Activated B cell treated with CpG ODN at 0.5 μM for 24 hours (primary cell): ENCODE results near the gene LRRFIP2. TPM values are rescaled to one million over a fixed set of nuclear protein-coding genes. Genes with fewer than 3 reads are reported as not detected.

ENCODE experiments used
- ATAC-seq: fragments of 200-7000 bp; cut with Tn5 transposase; one replicate; pipeline ENCODE4 v1.10.0; 2021; ENCODE audit warnings: low read depth, mild to moderate bottlenecking, moderate library complexity
- CTCF ChIA-PET: fragments of 350-600 bp; sonication (Branson Sonifier 250); formaldehyde crosslinking; loops from one replicate; lab custom pipeline; 2021; ENCODE audit warnings: antibody characterized with exemption; lab: Charles Lee
- POLR2A ChIA-PET: fragments of 350-600 bp; sonication (Branson Sonifier 250); formaldehyde crosslinking; loops from one replicate; lab custom pipeline; 2021; ENCODE audit warnings: antibody characterized with exemption; lab: Charles Lee
- DNase-seq: peaks from one replicate; pipeline ENCODE4 v3.0.0; 2022
- H3K27ac Mint-ChIP-seq: one replicate; pipeline ENCODE4 v1.8.0; 2020; ENCODE audit warnings: mixed read lengths
- H3K27me3 Mint-ChIP-seq: one replicate; pipeline ENCODE4 v1.8.0; 2021; ENCODE audit warnings: mixed read lengths
- H3K36me3 Mint-ChIP-seq: one replicate; pipeline ENCODE4 v1.8.0; 2021; ENCODE audit warnings: low read depth, mixed read lengths
- H3K4me1 Mint-ChIP-seq: one replicate; pipeline ENCODE4 v1.8.0; 2021; ENCODE audit warnings: mixed read lengths
- H3K4me3 Mint-ChIP-seq: one replicate; pipeline ENCODE4 v1.8.0; 2020; ENCODE audit warnings: mild to moderate bottlenecking, mixed read lengths
- H3K9me3 Mint-ChIP-seq: one replicate; pipeline ENCODE4 v1.8.0; 2020; ENCODE audit warnings: mixed read lengths
- CTCF ChIP-seq: fragments of 200-600 bp; IDR thresholded peaks from one replicate; pipeline ENCODE4 v1.8.0; 2022; ENCODE audit warnings: antibody characterized with exemption, mild to moderate bottlenecking
- intact Hi-C: fragments of 100-400 bp; cut with micrococcal nuclease; formaldehyde crosslinking; loops from one replicate; pipeline ENCODE4 v1.15.1; 2024
- total RNA-seq: library from RNA; stranded (reverse); gene quantifications from 2 replicates; pipeline ENCODE4 v1.2.3, GENCODE V29; 2022

The LRRFIP2 gene
- total RNA-seq, 1 donor from 2014 or later: 33.9 TPM

DNA sequence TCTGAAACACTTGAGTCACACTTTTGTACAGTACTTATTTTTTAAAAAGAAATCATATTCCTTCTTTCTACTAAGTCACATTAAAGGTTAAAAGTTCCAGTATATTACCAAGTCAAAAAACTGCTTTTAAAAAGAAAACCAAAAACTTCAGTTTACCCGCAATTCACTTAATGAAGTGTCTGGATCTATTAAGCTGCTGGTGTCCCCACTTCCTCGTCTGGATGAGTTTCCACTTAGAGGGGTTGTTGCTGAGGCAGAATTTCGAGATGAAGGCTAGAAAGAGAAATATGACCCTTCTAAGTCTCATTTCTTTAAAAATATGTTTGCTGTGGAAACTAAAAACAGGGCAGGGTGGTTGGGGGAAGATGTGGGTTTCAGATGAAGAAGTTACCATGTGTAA is 79.7 kb downstream of the LRRFIP2 start:
- Mint-ChIP-seq H3K9me3 (no peaks in the 10 kb centered on the region), H3K36me3 (peaks cover 40% of the 10 kb centered on the region), H3K27ac (no peak overlapping the region), H3K4me1 (no peaks in the 10 kb centered on the region), H3K27me3 (no peaks in the 10 kb centered on the region), H3K4me3 (no peak overlapping the region)
- TF ChIP-seq CTCF: no peak
- ChIA-PET CTCF (no interaction called here), POLR2A (interaction anchor here (0.6 kb wide), 1 partner anchor 1829 kb away, joined by 3 read pairs; no protein-coding TSS in a partner anchor)
- intact Hi-C loops: no loop called here
- ATAC-seq (no peak), DNase-seq (no peak)

DNA sequence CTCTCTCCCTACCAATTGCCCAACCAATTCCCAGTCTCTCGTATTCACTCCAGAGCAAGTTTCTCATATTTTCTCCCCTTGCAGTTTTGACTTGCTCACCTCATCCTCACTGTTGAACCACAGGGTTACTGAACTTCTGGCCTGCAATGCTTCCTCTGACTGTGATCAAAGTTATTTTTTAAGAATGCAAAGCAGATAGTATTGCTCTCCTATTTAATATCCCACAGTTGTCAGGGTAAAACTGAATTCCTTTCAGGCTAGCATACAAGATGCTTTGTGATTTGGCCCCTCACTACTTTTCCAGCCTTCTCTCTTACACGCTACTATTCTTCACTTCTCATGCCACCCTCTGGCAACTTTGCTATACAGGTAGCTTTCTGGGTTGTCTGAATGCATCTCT is 80.9 kb downstream of the LRRFIP2 start:
- TF ChIP-seq CTCF: no peak
- H3K4me3 Mint-ChIP-seq: no peak overlapping the region
- no peak overlapping the region for H3K27ac Mint-ChIP-seq
- POLR2A ChIA-PET: no interaction called here
- no peak for ATAC-seq
- DNase-seq: no peak
- CTCF ChIA-PET: no interaction called here
- intact Hi-C loops: no loop called here
- no peaks in the 10 kb centered on the region for H3K9me3 Mint-ChIP-seq
- H3K36me3 Mint-ChIP-seq: peaks cover 44% of the 10 kb centered on the region
- no peaks in the 10 kb centered on the region for H3K27me3 Mint-ChIP-seq
- H3K4me1 Mint-ChIP-seq: no peaks in the 10 kb centered on the region

DNA sequence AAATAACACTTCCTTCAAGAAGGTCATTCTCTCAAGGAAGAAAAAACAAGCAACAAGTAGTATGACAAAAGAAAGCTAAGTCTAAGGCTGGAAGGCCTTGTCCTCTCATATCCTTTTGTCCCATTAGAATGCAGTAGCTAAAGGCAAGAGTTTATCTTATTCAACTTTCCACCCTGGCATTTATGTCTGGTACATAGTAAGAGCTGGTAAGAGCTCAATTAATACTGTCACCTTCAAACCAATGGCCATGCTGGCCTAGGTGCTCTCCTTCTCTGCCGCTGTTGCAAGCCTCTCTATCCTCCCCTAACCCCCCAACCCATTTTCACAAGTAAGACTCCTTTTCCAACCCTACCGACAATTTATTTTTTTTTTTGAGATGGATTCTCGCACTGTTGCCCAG is 81.9 kb downstream of the LRRFIP2 start:
- no peak for ATAC-seq
- CTCF ChIA-PET: no interaction called here
- POLR2A ChIA-PET: no interaction called here

GRCh38 chr3:37087870-37088269 is 86.5 kb downstream of the LRRFIP2 start:
- DNase-seq: no peak
- H3K4me3 Mint-ChIP-seq: no peak overlapping the region
- intact Hi-C loops: no loop called here
- no peaks in the 10 kb centered on the region for H3K9me3 Mint-ChIP-seq
- no peak overlapping the region for H3K27ac Mint-ChIP-seq
- no peak for ATAC-seq
- H3K4me1 Mint-ChIP-seq: no peaks in the 10 kb centered on the region
- ChIA-PET POLR2A (no interaction called here), CTCF (no interaction called here)
- no peak for TF ChIP-seq CTCF
- H3K27me3 Mint-ChIP-seq: no peaks in the 10 kb centered on the region
- H3K36me3 Mint-ChIP-seq: peaks cover 59% of the 10 kb centered on the region

More for the DNA sequence above, 81.9 kb downstream of the LRRFIP2 start:
- intact Hi-C loops: no loop called here
- Mint-ChIP-seq H3K27me3 (no peaks in the 10 kb centered on the region), H3K36me3 (peaks cover 51% of the 10 kb centered on the region), H3K27ac (no peak overlapping the region), H3K4me3 (no peak overlapping the region), H3K4me1 (no peaks in the 10 kb centered on the region), H3K9me3 (no peaks in the 10 kb centered on the region)
- no peak for DNase-seq
- TF ChIP-seq CTCF: no peak

DNA sequence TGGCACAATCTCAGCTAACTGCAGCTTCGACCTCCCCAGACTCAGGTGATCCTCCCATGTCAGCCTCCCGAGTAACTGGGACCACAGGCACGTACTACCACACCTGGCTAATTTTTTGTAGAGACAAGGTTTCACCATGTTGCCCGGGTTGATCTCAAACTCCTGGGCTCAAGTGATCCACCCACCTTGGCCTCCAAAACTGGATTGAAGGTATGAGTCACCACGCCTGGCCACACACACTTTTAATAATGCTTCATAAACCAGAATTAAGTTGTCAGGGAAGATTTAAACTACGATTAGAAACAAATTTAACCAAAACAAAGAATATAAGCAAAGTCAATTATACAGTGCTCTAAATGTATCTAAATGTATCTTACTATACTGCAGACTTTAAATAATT is 87.5 kb downstream of the LRRFIP2 start:
- CTCF ChIA-PET: no interaction called here
- intact Hi-C loops: no loop called here
- POLR2A ChIA-PET: no interaction called here
- ATAC-seq: no peak
- no peak for TF ChIP-seq CTCF
- DNase-seq: no peak
- no peak overlapping the region for H3K27ac Mint-ChIP-seq
- H3K27me3 Mint-ChIP-seq: no peaks in the 10 kb centered on the region
- no peaks in the 10 kb centered on the region for H3K4me1 Mint-ChIP-seq
- peaks cover 59% of the 10 kb centered on the region for H3K36me3 Mint-ChIP-seq
- H3K9me3 Mint-ChIP-seq: no peaks in the 10 kb centered on the region
- no peak overlapping the region for H3K4me3 Mint-ChIP-seq
